Naive thymus-derived CD4-positive, alpha-beta T cell (primary cell): Measurements from ENCODE around the gene HGS. TPM values are rescaled to one million over a fixed set of nuclear protein-coding genes. Genes with fewer than 3 reads are reported as not detected.
"Not testable (repeated sequence)": the region's sequence is repeated elsewhere in the genome, so short reads cannot be mapped to it uniquely, and the experiment has no call there.

ENCODE experiments used
- ATAC-seq: fragments of 150-1000 bp; cut with Tn5 transposase; 2 replicates; pipeline ENCODE4 v1.10.0; 2021; ENCODE audit warnings: mild to moderate bottlenecking, moderate library complexity
- CTCF ChIA-PET: fragments of 350-600 bp; sonication (Branson Sonifier 250); formaldehyde crosslinking; loops from one replicate; lab custom pipeline; 2021; ENCODE audit warnings: antibody characterized with exemption; lab: Charles Lee
- POLR2A ChIA-PET: fragments of 350-600 bp; sonication (Branson Sonifier 250); formaldehyde crosslinking; loops from one replicate; lab custom pipeline; 2021; ENCODE audit warnings: antibody characterized with exemption, inconsistent platforms; lab: Charles Lee
- DNase-seq, 9 donors: peaks; one replicate each; pipeline versions ENCODE4 v3.0.0 to v3.0.0-alpha.2; 2020 to 2022; ENCODE audit warnings: mixed read lengths in 1 of 9
- H3K27ac ChIP-seq: one replicate; pipeline ENCODE4 v1.7.0; 2013; ENCODE audit warnings: mild to moderate bottlenecking, low read depth, low read length, moderate library complexity
- H3K27me3 ChIP-seq, 2 donors: one replicate each; pipeline ENCODE4 v1.7.0; 2013; ENCODE audit warnings: low read length in 2 of 2, mild to moderate bottlenecking in 2 of 2, moderate library complexity in 2 of 2; ENCODE audit not compliant: control insufficient read depth in 2 of 2, insufficient read depth in 2 of 2
- H3K36me3 ChIP-seq, 3 experiments: 1 replicate in 2 of 3; 2 replicates in 1 of 3; pipeline ENCODE4 v1.7.0; 2013; ENCODE audit warnings: low read length in 3 of 3, mild to moderate bottlenecking in 3 of 3, moderate library complexity in 1 of 3; ENCODE audit not compliant: insufficient read depth in 3 of 3, control insufficient read depth in 2 of 3
- H3K4me1 ChIP-seq, 2 donors: one replicate each; pipeline ENCODE4 v1.7.0; 2013; ENCODE audit warnings: low read length in 2 of 2, mild to moderate bottlenecking in 2 of 2, moderate library complexity in 1 of 2; ENCODE audit not compliant: control insufficient read depth in 2 of 2, insufficient read depth in 2 of 2
- H3K4me3 ChIP-seq: 2 replicates; pipeline ENCODE4 v1.7.0; 2013; ENCODE audit warnings: mild to moderate bottlenecking, low read length
- H3K9me3 ChIP-seq, 3 experiments: 1 replicate in 2 of 3; 2 replicates in 1 of 3; pipeline ENCODE4 v1.7.0; 2013; ENCODE audit warnings: low read length in 3 of 3; ENCODE audit not compliant: control insufficient read depth in 2 of 3
- H3K27ac Mint-ChIP-seq, 9 donors: one replicate each; pipeline ENCODE4 v1.8.0; 2020 to 2022; ENCODE audit warnings: mixed read lengths in 9 of 9, mild to moderate bottlenecking in 8 of 9, moderate library complexity in 5 of 9, inconsistent platforms in 2 of 9
- H3K27me3 Mint-ChIP-seq, 5 donors: one replicate each; pipeline ENCODE4 v1.8.0; 2021 to 2022; ENCODE audit warnings: mixed read lengths in 5 of 5, mild to moderate bottlenecking in 1 of 5
- H3K36me3 Mint-ChIP-seq, 5 donors: one replicate each; pipeline ENCODE4 v1.8.0; 2020 to 2022; ENCODE audit warnings: mixed read lengths in 5 of 5, mild to moderate bottlenecking in 3 of 5, inconsistent platforms in 1 of 5
- H3K4me1 Mint-ChIP-seq, 7 donors: one replicate each; pipeline ENCODE4 v1.8.0; 2020 to 2022; ENCODE audit warnings: mixed read lengths in 7 of 7, mild to moderate bottlenecking in 3 of 7, inconsistent platforms in 1 of 7
- H3K4me3 Mint-ChIP-seq, 10 donors: one replicate each; pipeline ENCODE4 v1.8.0; 2020 to 2022; ENCODE audit warnings: mild to moderate bottlenecking in 10 of 10, mixed read lengths in 10 of 10, moderate library complexity in 6 of 10, inconsistent platforms in 2 of 10
- H3K9me3 Mint-ChIP-seq, 11 donors: one replicate each; pipeline ENCODE4 v1.8.0; 2020 to 2022; ENCODE audit warnings: mixed read lengths in 11 of 11, mild to moderate bottlenecking in 4 of 11, inconsistent platforms in 1 of 11, moderate library complexity in 1 of 11
- intact Hi-C, 2 donors: fragments of 100-400 bp; cut with micrococcal nuclease; formaldehyde crosslinking; loops; one replicate each; pipeline ENCODE4 v1.15.1; 2023
- polyA plus RNA-seq, 2 donors: library from polyadenylated mRNA; unstranded; fragments of 300-500 nt; fragmentation: Illumina TruSeq; gene quantifications; one replicate each; pipeline ENCODE4 v1.2.3, GENCODE V29; 2021
- total RNA-seq, 6 experiments: library from RNA in 5 of 6; stranded (reverse) in 5 of 6; gene quantifications; 1 replicate in 5 of 6; 2 replicates in 1 of 6; pipeline ENCODE4 v1.2.3 and lab custom pipeline; 2021 to 2026

Gene HGS
- total and polyA plus RNA-seq, 7 experiments from 2014 or later, result 19.8 to 174 (median 133) TPM

- POLR2A ChIA-PET, result no interaction called here
Observed at GRCh38 chr17:81672504-81672903, 11.3 kb upstream of the HGS start.

GRCh38 chr17:81672954-81673353 lies 10.9 kb upstream of the HGS start:
- Histone ChIP-seq H3K4me3 (no peak overlapping the region), H3K27me3 (no peaks in the 10 kb centered on the region), H3K36me3 (peaks cover 4 to 53% (median 16%) of the 10 kb centered on the region in 3 experiments), H3K4me1 (peaks cover under 1 to 8% of the 10 kb centered on the region in 2 donors), H3K9me3 (no peaks in the 10 kb centered on the region), H3K27ac (no peak overlapping the region)
- no peak overlapping the region for H3K27ac Mint-ChIP-seq
- CTCF ChIA-PET, result interaction anchor here (0.6 kb wide), 1 partner anchor 244 kb away, joined by 3 read pairs; no protein-coding TSS in a partner anchor
- no peak for DNase-seq
- peaks cover 0 to 11% (median 5%) of the 10 kb centered on the region in 5 donors for H3K36me3 Mint-ChIP-seq
- no peak overlapping the region for H3K4me3 Mint-ChIP-seq
- H3K27me3 Mint-ChIP-seq, result no peaks in the 10 kb centered on the region
- no peak for ATAC-seq
- intact Hi-C loops, result no loop called here
- peaks cover 0 to 2% (median 0%) of the 10 kb centered on the region in 11 donors for H3K9me3 Mint-ChIP-seq
- peaks cover 4 to 18% (median 15%) of the 10 kb centered on the region in 7 donors for H3K4me1 Mint-ChIP-seq
- POLR2A ChIA-PET, result interaction anchor here (1.1 kb wide), 1 partner anchor 11 kb away, joined by 3 read pairs; the partner anchor contains the start of genes ARL16 and HGS

More at GRCh38 chr17:81672504-81672903, 11.3 kb upstream of the HGS start:
- peaks cover 0 to 2% (median 0%) of the 10 kb centered on the region in 11 donors for H3K9me3 Mint-ChIP-seq
- peaks cover 9 to 22% (median 19%) of the 10 kb centered on the region in 7 donors for H3K4me1 Mint-ChIP-seq
- Histone ChIP-seq H3K36me3 (peaks cover 4 to 53% (median 16%) of the 10 kb centered on the region in 3 experiments), H3K4me3 (no peak overlapping the region), H3K4me1 (peaks cover 5 to 12% of the 10 kb centered on the region in 2 donors), H3K27me3 (no peaks in the 10 kb centered on the region), H3K9me3 (no peaks in the 10 kb centered on the region), H3K27ac (no peak overlapping the region)
- intact Hi-C loops, result no loop called here
- H3K4me3 Mint-ChIP-seq, result no peak overlapping the region
- CTCF ChIA-PET, result interaction anchor here (0.6 kb wide), 1 partner anchor 245 kb away, joined by 3 read pairs; no protein-coding TSS in a partner anchor
- DNase-seq (no peak), ATAC-seq (no peak)
- no peak overlapping the region for H3K27ac Mint-ChIP-seq
- H3K36me3 Mint-ChIP-seq, result peaks cover 0 to 15% (median 6%) of the 10 kb centered on the region in 5 donors
- no peaks in the 10 kb centered on the region for H3K27me3 Mint-ChIP-seq

- H3K27me3 ChIP-seq, result no peaks in the 10 kb centered on the region
- Mint-ChIP-seq H3K27ac (no peak overlapping the region), H3K27me3 (no peaks in the 10 kb centered on the region), H3K4me1 (peaks cover 0 to 11% (median 9%) of the 10 kb centered on the region in 7 donors), H3K9me3 (peaks cover 0 to 2% (median 0%) of the 10 kb centered on the region in 11 donors), H3K36me3 (peaks cover 0 to 9% (median 0%) of the 10 kb centered on the region in 5 donors), H3K4me3 (no peak overlapping the region)
- no peak overlapping the region for H3K27ac ChIP-seq
- no peaks in the 10 kb centered on the region for H3K9me3 ChIP-seq
- H3K36me3 ChIP-seq, result peaks cover 4 to 53% (median 16%) of the 10 kb centered on the region in 3 experiments
- ATAC-seq, result no peak
- POLR2A ChIA-PET, result interaction anchor here (1.1 kb wide), 1 partner anchor 10 kb away, joined by 3 read pairs; the partner anchor contains the start of genes ARL16 and HGS
- intact Hi-C loops, result no loop called here
- CTCF ChIA-PET, result no interaction called here
- H3K4me1 ChIP-seq, result peaks cover 0 to under 1% of the 10 kb centered on the region in 2 donors
- no peak overlapping the region for H3K4me3 ChIP-seq
- no peak for DNase-seq
Observed at GRCh38 chr17:81673561-81674258, 10.1 kb upstream of the HGS start.

GRCh38 chr17:81675515-81676221 lies 8.1 kb upstream of the HGS start:
- H3K36me3 Mint-ChIP-seq, H3K9me3 Mint-ChIP-seq, H3K27me3 ChIP-seq, H3K27ac ChIP-seq, H3K4me3 Mint-ChIP-seq, H3K27ac Mint-ChIP-seq, ATAC-seq, H3K4me1 ChIP-seq, H3K9me3 ChIP-seq, H3K4me3 ChIP-seq, CTCF ChIA-PET, intact Hi-C loops, H3K27me3 Mint-ChIP-seq: not testable (repeated sequence)
- peak in 4 of 9 donors; percentile 19 to 37 (median 29) for DNase-seq
- H3K36me3 ChIP-seq, result peaks cover 0 to 39% (median 11%) of the 10 kb centered on the region in 3 experiments
- POLR2A ChIA-PET, result interaction anchor here (0.8 to 2.3 kb wide), 3 partner anchors 9 to 26 kb away, joined by 3 to 7 read pairs (median 5); no protein-coding TSS in a partner anchor
- H3K4me1 Mint-ChIP-seq, result peaks cover 0 to 12% (median 6%) of the 10 kb centered on the region in 7 donors

GRCh38 chr17:81676906-81677305 lies 6.9 kb upstream of the HGS start:
- H3K4me1 ChIP-seq, result no peaks in the 10 kb centered on the region
- H3K4me1 Mint-ChIP-seq, result peaks cover 0 to 12% (median 9%) of the 10 kb centered on the region in 7 donors
- no peaks in the 10 kb centered on the region for H3K9me3 ChIP-seq
- peaks cover 0 to 29% (median 8%) of the 10 kb centered on the region in 3 experiments for H3K36me3 ChIP-seq
- no peak overlapping the region for H3K27ac ChIP-seq
- H3K9me3 Mint-ChIP-seq, result no peaks in the 10 kb centered on the region
- ATAC-seq (no peak), DNase-seq (no peak)
- intact Hi-C loops, result no loop called here
- no peak overlapping the region for H3K27ac Mint-ChIP-seq
- no peaks in the 10 kb centered on the region for H3K27me3 ChIP-seq
- peaks cover 0 to 4% (median 3%) of the 10 kb centered on the region in 5 donors for H3K36me3 Mint-ChIP-seq
- ChIA-PET POLR2A (interaction anchor here (2.3 kb wide), 1 partner anchor 12 kb away, joined by 5 read pairs; no protein-coding TSS in a partner anchor), CTCF (interaction anchor here (0.6 kb wide), 1 partner anchor 974 kb away, joined by 3 read pairs; no protein-coding TSS in a partner anchor)
- H3K4me3 ChIP-seq, result no peak overlapping the region
- no peaks in the 10 kb centered on the region for H3K27me3 Mint-ChIP-seq
- no peak overlapping the region for H3K4me3 Mint-ChIP-seq

- CTCF ChIA-PET, result no interaction called here
- Mint-ChIP-seq H3K27ac (peak overlapping the region in 1 of 9 donors; percentile 76), H3K9me3 (peaks cover 0 to 4% (median 0%) of the 10 kb centered on the region in 11 donors), H3K4me1 (peaks cover 10 to 34% (median 28%) of the 10 kb centered on the region in 7 donors), H3K27me3 (peaks cover 0 to 3% (median 0%) of the 10 kb centered on the region in 5 donors), H3K36me3 (peaks cover 0 to 9% (median 4%) of the 10 kb centered on the region in 5 donors), H3K4me3 (peak overlapping the region in 1 of 10 donors; percentile 23)
- ATAC-seq (no peak), DNase-seq (no peak)
- Histone ChIP-seq H3K4me3 (no peak overlapping the region), H3K27ac (no peak overlapping the region), H3K27me3 (no peaks in the 10 kb centered on the region), H3K9me3 (no peaks in the 10 kb centered on the region), H3K4me1 (peaks cover 14% of the 10 kb centered on the region in 2 donors), H3K36me3 (peaks cover 0 to 9% (median 0%) of the 10 kb centered on the region in 3 experiments)
- intact Hi-C loops, result loop anchor here (5.0 to 10.0 kb wide), 4 partner anchors 128 to 417 kb away; partner anchors contain the start of genes ACTG1 (in 2 of the 2), DCXR (in 1 of the 2), FAAP100 (in 1 of the 2) and FASN (in 1 of the 2)
- POLR2A ChIA-PET, result no interaction called here
Observed at GRCh38 chr17:81680150-81680549, 3.7 kb upstream of the HGS start.
